KBM-7 (cell line): ENCODE results near the gene OTUD7B.
A peak's percentile ranks its signal among the peaks of the same experiment; 100 is the strongest.
"Not testable (repeated sequence)": the region's sequence is repeated elsewhere in the genome, so short reads cannot be mapped to it uniquely, and the experiment has no call there.

Source experiments
- DNase-seq: peaks from one replicate; pipeline ENCODE4 v3.0.0-alpha.2; 2015
- in situ Hi-C: fragments of 300-500 bp; cut with MboI; formaldehyde crosslinking; loops from 2 replicates; pipeline ENCODE4 v1.14.3; 2020; ENCODE audit warnings: low sequenced_read_pairs, low pct_unique_long_range_greater_than_20kb, mixed read lengths

OTUD7B gene

DNA sequence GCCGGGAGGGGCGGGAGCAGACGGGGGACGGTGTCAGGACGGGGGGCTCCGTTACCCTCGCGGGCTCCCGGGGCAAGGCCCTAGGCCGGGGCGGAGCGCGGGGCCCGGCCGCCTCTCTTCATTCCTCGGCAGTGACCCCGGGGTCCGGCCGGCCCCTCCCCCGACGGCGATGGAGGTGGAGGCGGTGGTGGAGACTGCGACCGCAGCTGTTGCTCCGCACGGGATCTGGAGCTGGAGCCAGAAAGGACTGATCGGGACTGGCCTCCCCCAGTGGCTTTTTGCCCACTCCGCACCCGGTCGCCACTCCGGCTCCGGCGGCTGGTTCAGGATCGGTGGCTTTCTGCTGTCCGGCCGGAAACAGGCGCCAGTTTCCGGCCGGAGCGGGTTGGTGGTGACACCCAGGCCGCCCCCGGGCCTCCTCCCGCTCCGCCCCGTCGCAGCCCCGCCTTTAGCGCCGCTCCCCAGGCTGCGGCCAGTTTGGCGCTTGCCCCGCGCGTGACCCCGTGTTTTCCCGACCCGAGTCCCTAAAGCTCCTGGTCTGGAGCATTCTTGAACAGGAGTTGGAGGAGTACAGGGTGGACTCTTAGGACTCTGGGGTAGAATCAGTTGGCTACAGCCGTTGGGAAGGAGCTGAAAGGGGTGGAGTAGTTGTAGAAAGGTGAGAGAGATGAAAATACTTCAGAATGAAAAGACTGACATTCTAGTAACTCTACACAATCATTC, at the start of gene OTUD7B:
Gene OTUD7B (minus strand): TSS at position 334 of the 723 bp plus-strand sequence. CDS start 33,216 bp downstream, outside the sequence.
- DNase-seq: peak; percentile 86

DNA sequence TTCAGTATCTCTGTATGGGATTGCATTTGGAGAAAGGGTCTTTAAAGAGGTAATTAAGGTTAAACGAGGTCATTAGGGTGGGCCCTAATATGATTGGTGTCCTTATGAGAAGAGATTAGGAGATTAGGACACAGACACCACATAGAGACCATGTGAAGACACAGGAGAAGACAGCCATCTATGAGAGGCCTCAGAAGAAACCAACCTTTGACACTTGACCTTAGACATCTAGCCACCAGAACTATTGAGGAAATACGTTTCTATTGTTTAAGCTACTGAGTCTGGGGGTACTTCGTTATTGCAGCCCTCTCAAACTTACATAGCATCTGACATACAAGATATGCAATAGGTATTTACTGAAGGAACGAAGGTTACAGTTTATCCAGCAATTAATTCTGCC, 49.7 kb upstream of the OTUD7B start:
- no peak for DNase-seq
- in situ Hi-C loops: no loop called here

More for the DNA sequence above, at the start of gene OTUD7B:
- in situ Hi-C loops: no loop called here

GRCh38 chr1:150056407-150056806, 45.9 kb upstream of the OTUD7B start:
- DNase-seq: no peak
- in situ Hi-C loops: no loop called here

GRCh38 chr1:150055507-150055906, 45.0 kb upstream of the OTUD7B start:
- DNase-seq, in situ Hi-C loops: not testable (repeated sequence)

DNA sequence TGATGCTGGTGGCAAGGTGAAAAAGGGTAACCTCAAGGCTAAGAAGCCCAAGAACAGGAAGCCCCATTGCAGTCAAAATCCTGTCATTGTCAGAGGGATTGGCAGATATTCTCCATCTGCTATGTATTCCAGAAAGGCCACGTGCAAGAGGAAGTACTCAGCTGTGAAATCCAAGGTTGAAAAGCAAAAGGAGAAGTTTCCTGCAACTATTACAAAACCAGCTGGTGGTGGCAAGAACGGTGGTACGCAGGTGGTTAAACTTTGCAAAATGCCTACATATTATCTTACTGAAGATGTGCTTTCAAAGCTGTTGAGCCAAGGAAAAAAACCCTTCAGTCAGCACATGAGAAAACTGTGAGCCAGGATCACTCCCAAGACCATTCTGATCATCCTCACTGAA, 43.4 kb upstream of the OTUD7B start:
- peak; percentile 77 for DNase-seq
- in situ Hi-C loops: no loop called here

- DNase-seq, in situ Hi-C loops: not testable (repeated sequence)
These were observed 41.4 kb upstream of the OTUD7B start for GRCh38 chr1:150051905-150052412.

- in situ Hi-C loops: no loop called here
- no peak for DNase-seq
These were observed 40.5 kb upstream of the OTUD7B start for GRCh38 chr1:150051089-150051373.

DNA sequence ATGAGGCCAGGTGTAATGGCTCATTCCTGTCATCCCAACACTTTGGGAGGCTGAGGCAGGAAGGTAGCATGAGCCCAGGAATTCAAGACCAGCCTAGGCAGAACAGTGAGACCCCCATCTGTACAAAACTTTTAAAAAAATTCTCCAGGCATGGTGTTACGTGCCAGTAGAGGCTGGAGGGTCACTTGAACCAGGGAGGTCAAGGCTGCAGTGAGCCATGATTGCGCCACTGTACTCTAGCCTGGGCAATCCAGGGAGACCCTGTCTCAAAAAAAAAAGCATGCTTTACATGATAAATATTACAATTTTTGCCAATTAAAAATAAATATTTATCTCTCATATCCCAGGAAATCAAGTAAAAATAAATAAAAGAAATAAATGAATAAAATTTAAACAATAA, 39.4 kb upstream of the OTUD7B start:
- in situ Hi-C loops: no loop called here

DNA sequence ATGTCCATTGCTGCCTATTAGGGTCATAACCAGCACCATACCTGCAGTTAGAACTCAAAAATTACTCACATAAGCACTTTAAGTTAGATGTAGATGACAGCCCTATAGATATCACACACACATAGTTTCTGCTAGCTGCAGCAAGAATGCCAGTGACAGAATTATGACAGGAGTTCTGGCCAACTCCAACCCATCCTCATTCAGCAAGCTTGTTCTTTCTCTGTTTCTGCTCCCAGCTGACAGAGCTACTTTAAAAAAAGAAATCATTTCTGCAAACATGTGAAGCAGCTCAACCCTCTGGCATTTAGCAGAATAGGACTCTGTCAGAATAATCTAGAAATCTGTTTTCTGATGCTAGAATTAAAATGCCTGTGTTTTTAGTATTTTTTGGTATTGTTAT, 23.8 kb upstream of the OTUD7B start:
- no peak for DNase-seq
- in situ Hi-C loops: no loop called here

More for the DNA sequence above, 39.4 kb upstream of the OTUD7B start:
- no peak for DNase-seq

- in situ Hi-C loops: no loop called here
- no peak for DNase-seq
These were observed 17.8 kb upstream of the OTUD7B start for GRCh38 chr1:150028322-150028721.

GRCh38 chr1:150024156-150024555, 13.6 kb upstream of the OTUD7B start:
- no peak for DNase-seq
- in situ Hi-C loops: no loop called here

DNA sequence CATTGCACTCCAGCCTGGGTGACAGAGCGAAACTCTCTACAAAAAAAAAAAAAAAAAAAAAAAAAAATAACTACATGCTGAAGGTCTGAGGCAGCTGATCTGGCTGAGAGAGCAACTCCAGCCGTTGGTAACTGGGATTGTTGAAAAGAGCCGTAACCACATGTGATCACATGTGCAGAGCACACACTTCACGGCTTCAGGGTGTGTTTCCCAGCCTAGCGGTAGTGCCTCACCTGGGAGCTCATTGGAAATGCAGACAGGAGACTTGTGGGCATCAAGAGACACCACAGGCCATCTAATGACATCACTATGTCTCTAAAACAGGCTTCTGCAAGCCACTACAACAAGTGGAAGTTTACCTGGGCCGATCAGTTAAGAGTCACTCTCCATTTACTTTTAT, 11.8 kb upstream of the OTUD7B start:
- in situ Hi-C loops: no loop called here
- DNase-seq: no peak

DNA sequence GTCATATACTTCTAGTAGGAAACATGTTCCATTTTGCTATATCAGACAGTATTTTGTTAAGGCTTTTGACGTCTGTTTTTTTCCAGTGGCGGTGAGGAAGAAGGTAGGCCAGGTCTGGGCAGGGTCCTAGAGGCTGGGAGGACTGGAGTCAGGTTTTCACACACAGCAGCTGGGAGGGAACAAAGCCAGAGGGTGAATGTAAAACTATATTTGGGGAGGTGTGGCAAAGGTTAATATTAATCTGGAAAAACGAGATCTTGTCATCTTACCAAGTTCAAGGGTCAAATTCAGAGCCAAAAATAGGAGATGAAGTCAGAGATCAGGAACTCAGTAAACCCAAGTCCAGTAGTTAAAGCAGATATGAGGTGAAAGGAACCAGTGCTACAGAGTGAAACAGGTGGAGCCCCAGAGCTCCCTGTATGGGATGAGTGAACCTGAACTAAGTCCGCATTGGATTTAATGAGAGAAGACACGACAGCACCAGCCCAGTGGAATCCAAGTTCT, 10.7 kb upstream of the OTUD7B start:
- DNase-seq: no peak
- in situ Hi-C loops: no loop called here

DNA sequence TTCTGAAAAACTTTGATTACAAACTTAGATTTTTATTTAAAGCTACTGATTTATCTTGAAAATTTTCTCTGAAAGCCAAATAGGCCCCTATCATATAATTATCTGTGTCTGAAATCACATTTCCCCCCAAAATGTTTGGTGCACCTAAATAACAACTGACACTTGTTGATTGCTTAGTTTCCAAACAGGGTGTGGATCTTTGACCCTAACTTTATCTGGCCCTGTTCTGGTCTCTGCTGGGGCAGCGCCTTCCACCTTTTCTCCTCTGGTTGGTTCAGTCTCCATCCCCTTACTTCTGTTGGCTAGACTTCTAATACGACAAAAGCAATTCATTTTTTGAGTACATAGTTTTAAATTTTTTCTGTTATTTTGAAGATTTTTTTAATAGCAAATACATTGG, 10.2 kb upstream of the OTUD7B start:
- in situ Hi-C loops: no loop called here
- DNase-seq: no peak

- no peak for DNase-seq
- in situ Hi-C loops: no loop called here
These were observed 7.6 kb upstream of the OTUD7B start for GRCh38 chr1:150018165-150018564.

DNA sequence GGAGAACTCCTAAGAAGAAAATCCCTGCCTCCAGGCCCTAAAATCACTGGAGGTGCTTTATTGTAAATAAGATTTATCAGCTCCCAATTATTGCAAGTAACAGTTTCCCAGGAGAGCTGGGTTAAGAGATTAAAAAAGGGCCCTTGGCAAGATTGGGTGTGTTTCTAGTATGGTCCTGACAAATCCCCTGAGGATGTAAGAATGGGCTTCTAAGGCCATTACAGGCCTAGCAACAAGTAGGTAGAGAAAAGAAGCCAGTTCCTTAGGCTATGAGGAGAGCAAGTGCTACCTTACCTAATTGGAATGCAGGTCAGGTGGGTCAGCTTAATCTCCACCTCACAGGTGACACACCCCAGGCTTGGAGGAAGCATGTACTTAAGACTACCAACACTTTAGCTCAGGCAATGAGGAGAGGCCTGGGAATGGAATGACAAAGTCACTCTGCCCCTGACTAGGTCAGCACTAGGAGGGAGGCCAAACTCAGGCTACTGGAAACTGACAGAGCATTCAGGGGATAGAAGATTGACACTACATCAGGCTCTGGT, 6.8 kb upstream of the OTUD7B start:
- no peak for DNase-seq
- in situ Hi-C loops: no loop called here

DNA sequence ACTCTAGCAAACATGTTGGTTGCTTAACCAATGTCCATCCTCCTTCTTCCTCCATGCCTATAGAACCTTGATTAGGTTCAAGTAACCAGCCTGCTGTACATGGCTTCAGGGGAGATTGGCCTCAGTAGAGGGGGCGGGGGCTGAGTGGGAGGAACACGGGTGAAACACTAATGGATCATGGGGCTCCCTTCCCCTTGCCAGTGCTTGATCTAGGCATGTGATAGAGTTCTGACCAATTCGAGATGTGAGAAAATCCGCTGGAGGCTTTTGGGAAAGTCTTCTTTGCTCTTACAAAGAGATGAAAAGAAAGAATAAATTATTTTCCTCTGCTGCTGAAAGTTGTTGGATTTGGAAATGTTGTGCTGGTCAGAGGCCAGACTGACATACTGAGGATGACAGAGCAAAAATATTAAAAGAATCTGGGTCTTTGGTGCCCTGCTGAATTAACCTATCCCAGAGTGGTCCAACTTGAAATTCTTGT, 5.2 kb upstream of the OTUD7B start:
- in situ Hi-C loops: no loop called here
- no peak for DNase-seq

GRCh38 chr1:150012611-150013010, 2.1 kb upstream of the OTUD7B start:
- no peak for DNase-seq
- in situ Hi-C loops: no loop called here

- in situ Hi-C loops: no loop called here
- DNase-seq: peak; percentile 40
These were observed 728 bp downstream of the OTUD7B start for GRCh38 chr1:150009604-150010392.

GRCh38 chr1:150008699-150009098, 1.8 kb downstream of the OTUD7B start:
- in situ Hi-C loops: no loop called here
- DNase-seq: no peak
